Measurements from ENCODE around the gene HHIPL1.
A peak's percentile ranks its signal among the peaks of the same experiment; 100 is the strongest.

Gene HHIPL1

GRCh38 chr14:99611646-99612045, 33.3 kb upstream of the HHIPL1 start:
- no peak for DNase-seq (ENCODE audit: low read depth)

GRCh38 chr14:99612071-99612737, 32.7 kb upstream of the HHIPL1 start:
- no peak for DNase-seq (ENCODE audit: low read depth)

- no peak for DNase-seq (ENCODE audit: low read depth)
These were observed 32.1 kb upstream of the HHIPL1 start for GRCh38 chr14:99612738-99613330.

- no peak for DNase-seq (ENCODE audit: low read depth)
These were observed 29.3 kb upstream of the HHIPL1 start for GRCh38 chr14:99615497-99616157.

GRCh38 chr14:99616832-99617800, 27.8 kb upstream of the HHIPL1 start:
- DNase-seq (ENCODE audit: low read depth): no peak

- no peak for DNase-seq (ENCODE audit: low read depth)
These were observed 24.8 kb upstream of the HHIPL1 start for GRCh38 chr14:99619835-99620834.

- no peak for DNase-seq (ENCODE audit: low read depth)
These were observed 23.0 kb upstream of the HHIPL1 start for GRCh38 chr14:99621948-99622347.

GRCh38 chr14:99624024-99624423, 20.9 kb upstream of the HHIPL1 start:
- no peak for DNase-seq (ENCODE audit: low read depth)

- no peak for DNase-seq (ENCODE audit: low read depth)
These were observed 20.0 kb upstream of the HHIPL1 start for GRCh38 chr14:99624971-99625370.

- no peak for DNase-seq (ENCODE audit: low read depth)
These were observed 19.5 kb upstream of the HHIPL1 start for GRCh38 chr14:99625476-99625875.

- DNase-seq (ENCODE audit: low read depth): no peak
These were observed 18.8 kb upstream of the HHIPL1 start for GRCh38 chr14:99626041-99626648.

- DNase-seq (ENCODE audit: low read depth): no peak
These were observed 17.8 kb upstream of the HHIPL1 start for GRCh38 chr14:99627100-99627499.

- DNase-seq (ENCODE audit: low read depth): no peak
These were observed 17.2 kb upstream of the HHIPL1 start for GRCh38 chr14:99627510-99628381.

GRCh38 chr14:99628887-99629618, 15.9 kb upstream of the HHIPL1 start:
- peak; percentile 57 for DNase-seq (ENCODE audit: low read depth)

GRCh38 chr14:99630202-99630601, 14.7 kb upstream of the HHIPL1 start:
- no peak for DNase-seq (ENCODE audit: low read depth)

GRCh38 chr14:99632410-99633035, 12.4 kb upstream of the HHIPL1 start:
- DNase-seq (ENCODE audit: low read depth): no peak

GRCh38 chr14:99633141-99633540, 11.8 kb upstream of the HHIPL1 start:
- no peak for DNase-seq (ENCODE audit: low read depth)

GRCh38 chr14:99633918-99634317, 11.0 kb upstream of the HHIPL1 start:
- DNase-seq (ENCODE audit: low read depth): no peak
